ENCODE data around the gene PPP6R2.
A peak's percentile ranks its signal among the peaks of the same experiment; 100 is the strongest.

The PPP6R2 gene

GRCh38 chr22:50338042-50338573 is 5.0 kb upstream of the PPP6R2 start:
- no peaks in the 10 kb centered on the region for H3K27me3 ChIP-seq (ENCODE audit: insufficient read depth, low read length)
- H3K4me1 ChIP-seq (ENCODE audit: insufficient read depth, low read length, severe bottlenecking) = peaks cover 31% of the 10 kb centered on the region
- H3K9me2 ChIP-seq (ENCODE audit: low read depth, low read length) = no peaks in the 10 kb centered on the region
- no peaks in the 10 kb centered on the region for H3K9me3 ChIP-seq (ENCODE audit: low read length)
- no peaks in the 10 kb centered on the region for H3K79me2 ChIP-seq (ENCODE audit: insufficient read depth, low read length)
- TF ChIP-seq CTCF (IDR thresholded peaks at IDR 0.05; ENCODE audit: low read length) (no peak), EZH2 (IDR thresholded peaks at IDR 0.05; ENCODE audit: borderline replicate concordance, low read length) (no peak)
- H3K4me3 ChIP-seq (ENCODE audit: low read depth, low read length, poor library complexity, severe bottlenecking) = no peak overlapping the region
- H3K36me3 ChIP-seq (ENCODE audit: insufficient read depth, low read length) = no peaks in the 10 kb centered on the region
- no peak overlapping the region for H2AFZ ChIP-seq (ENCODE audit: low read length)
- H3K9ac ChIP-seq (ENCODE audit: low read length) = no peak overlapping the region
- H3K27ac ChIP-seq (ENCODE audit: low read depth, low read length, poor library complexity, severe bottlenecking) = no peak overlapping the region
- H3F3A ChIP-seq (ENCODE audit: insufficient read depth, low read length) = peaks cover 12% of the 10 kb centered on the region
- H3K4me2 ChIP-seq (ENCODE audit: low read length) = no peak overlapping the region
- no peaks in the 10 kb centered on the region for H4K20me1 ChIP-seq (ENCODE audit: insufficient read depth, low read length)

- H3K27me3 ChIP-seq (ENCODE audit: insufficient read depth, low read length) = no peaks in the 10 kb centered on the region
- H3K79me2 ChIP-seq (ENCODE audit: insufficient read depth, low read length) = no peaks in the 10 kb centered on the region; the same call in 1 of the 2 replicates
- no peak overlapping the region for H3K4me3 ChIP-seq (ENCODE audit: low read depth, low read length, poor library complexity, severe bottlenecking)
Observed at GRCh38 chr22:50338860-50339462, 4.2 kb upstream of the PPP6R2 start.

GRCh38 chr22:50339945-50340879 is 2.9 kb upstream of the PPP6R2 start:
- peak overlapping the region; percentile 50 for H3K27ac ChIP-seq (ENCODE audit: low read depth, low read length, poor library complexity, severe bottlenecking)
- H3K27me3 ChIP-seq (ENCODE audit: insufficient read depth, low read length) = no peaks in the 10 kb centered on the region
- H2AFZ ChIP-seq (ENCODE audit: low read length) = no peak overlapping the region
- no peaks in the 10 kb centered on the region for H3K9me3 ChIP-seq (ENCODE audit: low read length)
- no peaks in the 10 kb centered on the region; the same call in 1 of the 2 replicates for H3K79me2 ChIP-seq (ENCODE audit: insufficient read depth, low read length)
- H3K36me3 ChIP-seq (ENCODE audit: insufficient read depth, low read length) = no peaks in the 10 kb centered on the region
- no peak for TF ChIP-seq CTCF (IDR thresholded peaks at IDR 0.05; ENCODE audit: low read length)
- TF ChIP-seq EZH2 (IDR thresholded peaks at IDR 0.05; ENCODE audit: borderline replicate concordance, low read length) = no peak
- H3K9ac ChIP-seq (ENCODE audit: low read length) = no peak overlapping the region
- H3K4me1 ChIP-seq (ENCODE audit: insufficient read depth, low read length, severe bottlenecking) = peaks cover 12% of the 10 kb centered on the region
- no peak overlapping the region for H3K4me2 ChIP-seq (ENCODE audit: low read length)
- H3F3A ChIP-seq (ENCODE audit: insufficient read depth, low read length) = peaks cover 5% of the 10 kb centered on the region; the same call in 1 of the 2 replicates
- no peak overlapping the region for H3K4me3 ChIP-seq (ENCODE audit: low read depth, low read length, poor library complexity, severe bottlenecking)
- no peaks in the 10 kb centered on the region for H4K20me1 ChIP-seq (ENCODE audit: insufficient read depth, low read length)
- H3K9me2 ChIP-seq (ENCODE audit: low read depth, low read length) = no peaks in the 10 kb centered on the region

More at GRCh38 chr22:50338860-50339462, 4.2 kb upstream of the PPP6R2 start:
- Histone ChIP-seq H4K20me1 (ENCODE audit: insufficient read depth, low read length) (no peaks in the 10 kb centered on the region), H3K9me2 (ENCODE audit: low read depth, low read length) (no peaks in the 10 kb centered on the region), H3F3A (ENCODE audit: insufficient read depth, low read length) (peaks cover 5% of the 10 kb centered on the region; the same call in 1 of the 2 replicates), H3K36me3 (ENCODE audit: insufficient read depth, low read length) (no peaks in the 10 kb centered on the region), H3K4me1 (ENCODE audit: insufficient read depth, low read length, severe bottlenecking) (peaks cover 23% of the 10 kb centered on the region), H2AFZ (ENCODE audit: low read length) (no peak overlapping the region), H3K27ac (ENCODE audit: low read depth, low read length, poor library complexity, severe bottlenecking) (no peak overlapping the region), H3K4me2 (ENCODE audit: low read length) (no peak overlapping the region), H3K9ac (ENCODE audit: low read length) (no peak overlapping the region), H3K9me3 (ENCODE audit: low read length) (no peaks in the 10 kb centered on the region)
- TF ChIP-seq CTCF (IDR thresholded peaks at IDR 0.05; ENCODE audit: low read length) = no peak
- no peak for TF ChIP-seq EZH2 (IDR thresholded peaks at IDR 0.05; ENCODE audit: borderline replicate concordance, low read length)

Data from OCI-LY1 (cell line).